Measurements from ENCODE around the gene CCDC116. TPM values are rescaled to one million over a fixed set of nuclear protein-coding genes. Genes with fewer than 3 reads are reported as not detected.

Gene CCDC116
- total and polyA plus RNA-seq, 2 experiments from 2014 or later = 0.14 TPM; not detected in 1

DNA sequence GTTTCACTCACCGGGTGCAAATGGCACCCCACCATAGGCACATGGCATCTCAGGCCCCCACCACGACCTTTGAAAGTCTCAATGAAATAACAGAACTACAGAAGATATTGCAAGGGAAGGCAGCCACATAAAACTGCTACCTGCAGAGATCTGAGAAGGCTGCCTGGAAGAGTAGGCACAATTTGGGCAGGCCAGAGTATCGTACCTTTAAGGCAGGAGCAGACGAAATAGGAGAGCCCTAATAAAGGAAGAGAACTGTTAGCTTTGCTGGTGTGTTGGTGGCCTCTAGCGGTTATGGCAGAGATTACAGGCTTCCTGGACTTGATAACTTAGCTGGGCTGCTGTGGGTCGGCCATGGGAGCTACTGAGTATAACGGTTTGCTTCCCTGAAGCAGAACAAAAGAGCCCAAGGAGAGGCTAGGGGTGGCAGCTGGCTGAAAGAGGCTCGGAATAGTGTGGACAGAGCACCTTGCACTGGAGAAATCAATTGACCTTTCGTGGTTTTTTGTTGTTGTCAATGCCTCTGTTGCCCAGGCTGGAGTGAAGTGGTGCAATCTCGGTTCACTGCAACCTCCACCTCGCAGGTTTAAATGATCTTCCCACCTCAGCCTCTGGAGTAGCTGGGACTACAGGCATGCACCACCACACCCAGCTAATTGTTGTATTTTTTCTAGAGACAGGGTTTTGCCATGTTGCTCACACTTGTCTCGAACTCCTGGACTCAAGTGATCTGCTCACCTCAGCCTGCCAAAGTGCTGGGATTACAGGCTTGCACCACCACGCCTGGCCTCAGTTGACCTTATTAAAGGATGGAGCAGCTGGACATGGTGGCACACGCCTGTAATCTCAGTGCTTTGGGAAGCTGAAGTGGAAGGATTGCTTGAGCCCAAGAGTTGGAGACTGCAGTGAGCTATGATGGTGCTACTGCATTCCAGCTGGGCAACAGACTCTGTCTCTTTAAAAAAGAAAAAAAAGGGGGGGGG lies 14.3 kb downstream of the CCDC116 start:
- Mint-ChIP-seq H3K9me3 (no peaks in the 10 kb centered on the region), H3K4me1 (peaks cover 21% of the 10 kb centered on the region), H3K4me3 (no peak overlapping the region; the same call in 2 of the 3 replicates), H3K27ac (no peak overlapping the region), H3K36me3 (ENCODE audit: low read depth) (peaks cover 28% of the 10 kb centered on the region), H3K27me3 (ENCODE audit: insufficient read depth, low read depth, poor library complexity) (peaks cover 9% of the 10 kb centered on the region)
- Histone ChIP-seq H3F3A (replicated peaks; ENCODE audit: low read depth) (peaks cover 22% of the 10 kb centered on the region), H3K4me2 (no peak overlapping the region), H3K27ac (ENCODE audit: low read depth) (no peak overlapping the region), H4K20me1 (replicated peaks; ENCODE audit: insufficient read depth) (peaks cover 5% of the 10 kb centered on the region; the same call in 1 of the 2 replicates), H3K9me2 (ENCODE audit: insufficient read depth) (no peaks in the 10 kb centered on the region), H3K27me3 (ENCODE audit: insufficient read depth) (no peaks in the 10 kb centered on the region), H3K4me3 (no peak overlapping the region), H2AFZ (no peak overlapping the region), H3K36me3 (ENCODE audit: insufficient read depth) (no peaks in the 10 kb centered on the region), H3K79me2 (replicated peaks; ENCODE audit: insufficient read depth) (no peaks in the 10 kb centered on the region), H3K4me1 (ENCODE audit: insufficient read depth) (peaks cover 11% of the 10 kb centered on the region)
- DNase-seq (ENCODE audit: low spot score) (peak; percentile 94), ATAC-seq (peak; percentile 10)
- TF ChIP-seq, protein P1, sequence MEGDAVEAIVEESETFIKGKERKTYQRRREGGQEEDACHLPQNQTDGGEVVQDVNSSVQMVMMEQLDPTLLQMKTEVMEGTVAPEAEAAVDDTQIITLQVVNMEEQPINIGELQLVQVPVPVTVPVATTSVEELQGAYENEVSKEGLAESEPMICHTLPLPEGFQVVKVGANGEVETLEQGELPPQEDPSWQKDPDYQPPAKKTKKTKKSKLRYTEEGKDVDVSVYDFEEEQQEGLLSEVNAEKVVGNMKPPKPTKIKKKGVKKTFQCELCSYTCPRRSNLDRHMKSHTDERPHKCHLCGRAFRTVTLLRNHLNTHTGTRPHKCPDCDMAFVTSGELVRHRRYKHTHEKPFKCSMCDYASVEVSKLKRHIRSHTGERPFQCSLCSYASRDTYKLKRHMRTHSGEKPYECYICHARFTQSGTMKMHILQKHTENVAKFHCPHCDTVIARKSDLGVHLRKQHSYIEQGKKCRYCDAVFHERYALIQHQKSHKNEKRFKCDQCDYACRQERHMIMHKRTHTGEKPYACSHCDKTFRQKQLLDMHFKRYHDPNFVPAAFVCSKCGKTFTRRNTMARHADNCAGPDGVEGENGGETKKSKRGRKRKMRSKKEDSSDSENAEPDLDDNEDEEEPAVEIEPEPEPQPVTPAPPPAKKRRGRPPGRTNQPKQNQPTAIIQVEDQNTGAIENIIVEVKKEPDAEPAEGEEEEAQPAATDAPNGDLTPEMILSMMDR (conservative IDR thresholded peaks at IDR 0.05; ENCODE audit: low read depth in 2 of 2) = peak; percentile 87 to 89
- no peak for TF ChIP-seq ZNF114 (CRISPR knock-in tag; IDR thresholded peaks at IDR 0.05)

- Mint-ChIP-seq H3K9me3 (no peaks in the 10 kb centered on the region), H3K36me3 (ENCODE audit: low read depth) (peaks cover 40% of the 10 kb centered on the region), H3K4me3 (peak overlapping the region; percentile 94), H3K27ac (no peak overlapping the region), H3K4me1 (peaks cover 21% of the 10 kb centered on the region; the same call in 2 of the 3 replicates), H3K27me3 (ENCODE audit: insufficient read depth, low read depth, poor library complexity) (peaks cover 10% of the 10 kb centered on the region)
- Histone ChIP-seq H3K4me1 (ENCODE audit: insufficient read depth) (peaks cover 19% of the 10 kb centered on the region), H3K9me2 (ENCODE audit: insufficient read depth) (no peaks in the 10 kb centered on the region), H3K27ac (ENCODE audit: low read depth) (no peak overlapping the region), H2AFZ (no peak overlapping the region), H3K4me3 (no peak overlapping the region; the same call in 1 of the 2 replicates), H3K4me2 (peak overlapping the region; percentile 87), H3F3A (replicated peaks; ENCODE audit: low read depth) (peaks cover 31% of the 10 kb centered on the region), H3K36me3 (ENCODE audit: insufficient read depth) (peaks cover 12% of the 10 kb centered on the region; the same call in 1 of the 2 replicates), H3K27me3 (ENCODE audit: insufficient read depth) (no peaks in the 10 kb centered on the region), H3K79me2 (replicated peaks; ENCODE audit: insufficient read depth) (peaks cover 7% of the 10 kb centered on the region), H4K20me1 (replicated peaks; ENCODE audit: insufficient read depth) (no peaks in the 10 kb centered on the region; the same call in 1 of the 2 replicates)
- no peak for ATAC-seq
- DNase-seq (ENCODE audit: low spot score) = no peak
- TF ChIP-seq STAT1 (IDR thresholded peaks at IDR 0.05; ENCODE audit: unreplicated experiment) = no peak
- TF ChIP-seq EZH2 (IDR thresholded peaks at IDR 0.05; ENCODE audit: low read depth, unreplicated experiment) = no peak
- TF ChIP-seq POLR2AphosphoS5 (IDR thresholded peaks at IDR 0.05; ENCODE audit: low read depth) = no peak
- TF ChIP-seq EZH2phosphoT487 (IDR thresholded peaks at IDR 0.05; ENCODE audit: unreplicated experiment) = no peak
- TF ChIP-seq, protein P2, sequence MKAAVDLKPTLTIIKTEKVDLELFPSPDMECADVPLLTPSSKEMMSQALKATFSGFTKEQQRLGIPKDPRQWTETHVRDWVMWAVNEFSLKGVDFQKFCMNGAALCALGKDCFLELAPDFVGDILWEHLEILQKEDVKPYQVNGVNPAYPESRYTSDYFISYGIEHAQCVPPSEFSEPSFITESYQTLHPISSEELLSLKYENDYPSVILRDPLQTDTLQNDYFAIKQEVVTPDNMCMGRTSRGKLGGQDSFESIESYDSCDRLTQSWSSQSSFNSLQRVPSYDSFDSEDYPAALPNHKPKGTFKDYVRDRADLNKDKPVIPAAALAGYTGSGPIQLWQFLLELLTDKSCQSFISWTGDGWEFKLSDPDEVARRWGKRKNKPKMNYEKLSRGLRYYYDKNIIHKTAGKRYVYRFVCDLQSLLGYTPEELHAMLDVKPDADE (IDR thresholded peaks at IDR 0.05) = no peak
- no peak for TF ChIP-seq NANOG (IDR thresholded peaks at IDR 0.05; ENCODE audit: borderline replicate concordance)
- no peak for TF ChIP-seq ZNF114 (CRISPR knock-in tag; IDR thresholded peaks at IDR 0.05)
- no peak for TF ChIP-seq CREB1 (CRISPR knock-in tag; IDR thresholded peaks at IDR 0.05; ENCODE audit: low read depth)
Observed at GRCh38 chr22:21650280-21650679, 17.7 kb downstream of the CCDC116 start.

Data from GM23338 (cell line).